ENCODE results near the gene AFMID. TPM values are rescaled to one million over a fixed set of nuclear protein-coding genes. Genes with fewer than 3 reads are reported as not detected.

The AFMID gene
- total RNA-seq, 4 donors from 2014 or later = 11.7 to 14.3 (median 12.1) TPM

GRCh38 chr17:78239489-78239931 is 52.3 kb downstream of the AFMID start:
- intact Hi-C loops (cut with DNase I; ENCODE audit: low total_unique reads) = no loop called here

GRCh38 chr17:78240012-78240655 is 53.0 kb downstream of the AFMID start:
- Histone ChIP-seq H3K27ac (no peak overlapping the region), H3K27me3 (no peaks in the 10 kb centered on the region), H3K4me3 (no peak overlapping the region), H3K4me1 (peaks cover 0 to 4% of the 10 kb centered on the region in 2 donors), H3K36me3 (no peaks in the 10 kb centered on the region), H3K9me3 (no peaks in the 10 kb centered on the region)
- ATAC-seq = no peak
- TF ChIP-seq POLR2A (IDR thresholded peaks at IDR 0.05) (no peak), CTCF (IDR thresholded peaks at IDR 0.05 in 4 of 5, conservative IDR thresholded peaks at IDR 0.05 in 1 of 5) (no peak)
- in situ Hi-C loops (cut with MboI; ENCODE audit: low sequenced_read_pairs in 4 of 4) (loop anchor here in 1 of 4 donors (10.0 kb wide), 1 partner anchor 125 kb away; no protein-coding TSS in a partner anchor), intact Hi-C loops (cut with DNase I; ENCODE audit: low total_unique reads) (no loop called here)
- DNase-seq = no peak

More at GRCh38 chr17:78239489-78239931, 52.3 kb downstream of the AFMID start:
- in situ Hi-C loops (cut with MboI; ENCODE audit: low sequenced_read_pairs in 4 of 4) = no loop called here
- no peaks in the 10 kb centered on the region for H3K36me3 ChIP-seq
- no peak for ATAC-seq
- no peaks in the 10 kb centered on the region for H3K27me3 ChIP-seq
- H3K4me3 ChIP-seq = no peak overlapping the region
- H3K4me1 ChIP-seq = peaks cover 0 to 4% of the 10 kb centered on the region in 2 donors
- TF ChIP-seq POLR2A (IDR thresholded peaks at IDR 0.05) (no peak), CTCF (IDR thresholded peaks at IDR 0.05 in 4 of 5, conservative IDR thresholded peaks at IDR 0.05 in 1 of 5) (no peak)
- H3K9me3 ChIP-seq = no peaks in the 10 kb centered on the region
- H3K27ac ChIP-seq = no peak overlapping the region
- no peak for DNase-seq

- TF ChIP-seq CTCF (IDR thresholded peaks at IDR 0.05 in 4 of 5, conservative IDR thresholded peaks at IDR 0.05 in 1 of 5) = no peak
- no peak for TF ChIP-seq POLR2A (IDR thresholded peaks at IDR 0.05)
- H3K9me3 ChIP-seq = no peaks in the 10 kb centered on the region
- H3K36me3 ChIP-seq = no peaks in the 10 kb centered on the region
- H3K27ac ChIP-seq = no peak overlapping the region
- H3K27me3 ChIP-seq = no peaks in the 10 kb centered on the region
- DNase-seq (no peak), ATAC-seq (no peak)
- in situ Hi-C loops (cut with MboI; ENCODE audit: low sequenced_read_pairs in 4 of 4) (loop anchor here in 1 of 4 donors (10.0 kb wide), 1 partner anchor 126 kb away; no protein-coding TSS in a partner anchor), intact Hi-C loops (cut with DNase I; ENCODE audit: low total_unique reads) (no loop called here)
- peaks cover 0 to 4% of the 10 kb centered on the region in 2 donors for H3K4me1 ChIP-seq
- no peak overlapping the region for H3K4me3 ChIP-seq
Observed at GRCh38 chr17:78240839-78241238, 53.7 kb downstream of the AFMID start.

GRCh38 chr17:78241277-78242023 is 54.3 kb downstream of the AFMID start:
- H3K27me3 ChIP-seq = no peaks in the 10 kb centered on the region
- intact Hi-C loops (cut with DNase I; ENCODE audit: low total_unique reads) (no loop called here), in situ Hi-C loops (cut with MboI; ENCODE audit: low sequenced_read_pairs in 4 of 4) (loop anchor here in 1 of 4 donors (10.0 kb wide), 1 partner anchor 127 kb away; no protein-coding TSS in a partner anchor)
- no peak overlapping the region for H3K27ac ChIP-seq
- H3K9me3 ChIP-seq = no peaks in the 10 kb centered on the region
- no peaks in the 10 kb centered on the region for H3K36me3 ChIP-seq
- DNase-seq (no peak), ATAC-seq (no peak)
- no peak overlapping the region for H3K4me3 ChIP-seq
- TF ChIP-seq CTCF (IDR thresholded peaks at IDR 0.05 in 4 of 5, conservative IDR thresholded peaks at IDR 0.05 in 1 of 5) (no peak), POLR2A (IDR thresholded peaks at IDR 0.05) (no peak)
- peaks cover 0 to 4% of the 10 kb centered on the region in 2 donors for H3K4me1 ChIP-seq
